Measurements from ENCODE around the gene GPLD1. TPM values are rescaled to one million over a fixed set of nuclear protein-coding genes. Genes with fewer than 3 reads are reported as not detected.

GPLD1 gene
- total RNA-seq, 4 donors from 2014 or later, result 5.9 to 18.1 (median 13.0) TPM

DNA sequence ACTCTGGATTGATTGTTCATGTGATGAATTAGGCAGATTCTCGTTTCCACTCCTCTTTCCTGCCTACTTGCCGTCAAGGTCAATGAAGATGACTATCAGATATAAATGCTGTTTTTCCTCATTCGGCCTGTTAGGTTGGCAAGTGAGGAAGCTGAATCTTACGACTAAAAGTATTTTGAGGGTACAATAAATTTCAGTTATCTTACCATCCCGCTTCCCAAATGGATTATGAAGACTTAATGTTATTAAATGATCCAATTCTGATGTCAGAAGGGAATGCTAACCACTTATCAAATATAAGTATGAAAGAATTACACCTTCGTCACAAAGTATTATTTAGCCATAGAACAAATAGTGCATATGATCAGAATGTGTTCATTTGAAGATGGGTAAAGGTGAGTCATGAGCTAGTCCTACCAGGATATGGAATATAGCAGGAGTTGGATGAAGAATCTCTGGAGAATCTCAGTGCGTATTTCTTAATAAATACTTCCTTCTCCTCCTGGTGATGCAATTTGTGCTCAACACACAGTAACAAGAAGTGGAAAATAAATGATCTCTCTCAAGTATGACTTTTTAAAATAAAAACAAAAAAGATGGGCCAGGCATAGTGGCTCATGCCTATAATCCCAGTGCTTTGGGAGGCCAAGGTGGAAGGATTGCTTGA is 4.6 kb downstream of the GPLD1 start:
- TF ChIP-seq, protein P1, sequence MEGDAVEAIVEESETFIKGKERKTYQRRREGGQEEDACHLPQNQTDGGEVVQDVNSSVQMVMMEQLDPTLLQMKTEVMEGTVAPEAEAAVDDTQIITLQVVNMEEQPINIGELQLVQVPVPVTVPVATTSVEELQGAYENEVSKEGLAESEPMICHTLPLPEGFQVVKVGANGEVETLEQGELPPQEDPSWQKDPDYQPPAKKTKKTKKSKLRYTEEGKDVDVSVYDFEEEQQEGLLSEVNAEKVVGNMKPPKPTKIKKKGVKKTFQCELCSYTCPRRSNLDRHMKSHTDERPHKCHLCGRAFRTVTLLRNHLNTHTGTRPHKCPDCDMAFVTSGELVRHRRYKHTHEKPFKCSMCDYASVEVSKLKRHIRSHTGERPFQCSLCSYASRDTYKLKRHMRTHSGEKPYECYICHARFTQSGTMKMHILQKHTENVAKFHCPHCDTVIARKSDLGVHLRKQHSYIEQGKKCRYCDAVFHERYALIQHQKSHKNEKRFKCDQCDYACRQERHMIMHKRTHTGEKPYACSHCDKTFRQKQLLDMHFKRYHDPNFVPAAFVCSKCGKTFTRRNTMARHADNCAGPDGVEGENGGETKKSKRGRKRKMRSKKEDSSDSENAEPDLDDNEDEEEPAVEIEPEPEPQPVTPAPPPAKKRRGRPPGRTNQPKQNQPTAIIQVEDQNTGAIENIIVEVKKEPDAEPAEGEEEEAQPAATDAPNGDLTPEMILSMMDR (IDR thresholded peaks at IDR 0.05; ENCODE audit: low read depth), result no peak

DNA sequence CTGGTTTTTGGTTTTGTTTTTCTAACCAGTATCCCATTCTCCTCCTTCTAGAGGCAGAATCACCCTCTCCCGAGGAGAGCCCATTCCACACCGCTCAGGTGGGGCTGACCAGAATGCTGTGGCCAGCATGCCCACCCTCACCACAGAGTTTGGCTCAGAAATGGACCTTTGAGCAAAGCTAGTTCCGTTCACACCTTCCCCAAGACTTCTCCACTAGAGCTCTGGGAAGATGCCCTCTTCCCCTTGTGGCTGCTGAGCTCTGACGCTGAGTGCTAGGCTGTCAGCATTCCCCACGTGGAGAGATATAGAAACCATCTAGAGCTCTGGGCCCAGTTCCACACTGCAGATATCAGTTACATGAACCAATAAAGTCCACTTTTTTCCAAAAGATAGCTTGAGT is 7.9 kb downstream of the GPLD1 start:
- TF ChIP-seq, protein P1 (IDR thresholded peaks at IDR 0.05; ENCODE audit: low read depth), result no peak

- TF ChIP-seq, protein P1 (IDR thresholded peaks at IDR 0.05; ENCODE audit: low read depth), result no peak
Observed at GRCh38 chr6:24480705-24481104, 8.7 kb downstream of the GPLD1 start.

- TF ChIP-seq, protein P1 (IDR thresholded peaks at IDR 0.05; ENCODE audit: low read depth), result no peak
Observed at GRCh38 chr6:24478903-24479302, 10.5 kb downstream of the GPLD1 start.

DNA sequence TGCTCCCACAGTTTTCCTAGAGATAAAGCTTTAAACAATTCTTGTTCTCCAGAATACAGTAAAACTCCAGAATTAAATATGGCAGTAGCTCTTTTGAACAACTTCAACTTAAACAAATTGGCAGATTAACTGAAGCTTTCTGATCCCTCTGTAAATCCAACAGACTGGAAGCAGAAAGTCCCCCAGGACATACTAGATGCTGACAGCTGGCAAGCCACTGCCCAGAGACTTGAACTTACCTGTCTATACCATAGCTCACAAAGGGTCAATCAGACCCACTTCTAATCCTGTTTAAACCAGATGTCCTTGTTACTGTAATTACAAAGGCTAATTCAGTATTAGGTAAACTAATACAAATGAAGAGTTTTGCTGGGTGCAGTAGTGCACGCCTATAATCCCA is 12.3 kb downstream of the GPLD1 start:
- TF ChIP-seq, protein P1 (IDR thresholded peaks at IDR 0.05; ENCODE audit: low read depth), result no peak

DNA sequence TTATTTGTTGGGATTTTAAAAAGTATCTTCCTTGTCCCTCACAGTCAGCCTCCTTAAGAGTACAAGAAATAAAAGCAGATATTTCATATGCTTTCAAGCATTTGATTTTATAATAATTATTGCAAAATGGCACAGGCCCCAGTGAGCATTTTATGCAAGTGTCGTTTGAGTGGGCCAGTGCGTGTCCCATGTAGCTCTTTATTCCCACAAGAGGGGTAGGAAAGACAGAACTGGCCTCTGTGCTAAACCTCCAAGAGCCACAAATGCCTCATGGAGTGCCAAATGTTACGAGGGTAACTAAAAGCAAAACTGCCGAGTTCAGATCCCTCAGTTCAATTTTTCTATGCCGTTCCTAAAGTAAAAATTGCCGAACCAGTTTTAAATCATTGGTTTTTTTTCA is 12.7 kb downstream of the GPLD1 start:
- TF ChIP-seq, protein P1 (IDR thresholded peaks at IDR 0.05; ENCODE audit: low read depth), result no peak

DNA sequence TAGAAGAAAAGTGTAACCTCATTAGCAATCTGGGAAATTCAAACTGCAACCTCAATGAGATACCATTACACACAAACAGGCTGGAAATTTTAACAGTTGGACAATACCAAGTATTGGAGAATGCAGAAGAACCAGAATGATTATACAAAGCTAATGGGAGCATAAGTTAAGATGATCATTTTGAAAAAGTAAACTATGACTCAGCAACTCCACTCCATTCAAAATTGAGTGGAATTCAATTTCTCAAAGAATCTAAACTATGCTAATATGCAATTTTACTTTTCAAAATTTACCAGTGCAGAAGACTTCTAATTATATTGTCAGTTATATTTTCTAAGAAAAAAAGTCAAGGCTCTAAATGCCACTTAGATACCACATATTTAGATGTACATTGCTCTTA is 17.2 kb downstream of the GPLD1 start:
- TF ChIP-seq, protein P1 (IDR thresholded peaks at IDR 0.05; ENCODE audit: low read depth), result no peak
